K562 (cell line): ENCODE measurements around the gene BTAF1. TPM values are rescaled to one million over a fixed set of nuclear protein-coding genes. Genes with fewer than 3 reads are reported as not detected.

Source experiments
- ADNP ChIP-seq: fragments of 200-800 bp; sonication (Bioruptor generic); IDR thresholded peaks from 2 replicates; pipeline ENCODE4 v1.6.1; 2016; ENCODE audit warnings: missing genetic modification characterization, missing compliant biosample characterization
- AFF4 ChIP-seq: sonication (generic); formaldehyde crosslinking; IDR thresholded peaks from 2 replicates; pipeline ENCODE4 v1.8.0; 2023; ENCODE audit warnings: mild to moderate bottlenecking, missing genetic modification reagents
- CXXC5 ChIP-seq: fragments of 250-450 bp; sonication (Bioruptor Pico); IDR thresholded peaks from 2 replicates; pipeline ENCODE4 v1.8.0; 2022; ENCODE audit warnings: inconsistent platforms, mild to moderate bottlenecking, moderate library complexity
- ESRRB ChIP-seq: fragments of 250-450 bp; sonication (Bioruptor Pico); IDR thresholded peaks from 2 replicates; pipeline ENCODE4 v1.5.0; 2020; ENCODE audit warnings: mild to moderate bottlenecking, moderate library complexity, borderline replicate concordance
- HMG20A ChIP-seq: fragments of 450-650 bp; formaldehyde crosslinking; conservative IDR thresholded peaks from 2 replicates; pipeline ENCODE4 v1.4.0; 2020; ENCODE audit warnings: mild to moderate bottlenecking, mixed read lengths
- RBM39 ChIP-seq: fragments of 200-400 bp; formaldehyde crosslinking; optimal IDR thresholded peaks from 2 replicates; pipeline ENCODE3; 2018; ENCODE audit warnings: low read depth, low read length
- RCOR1 ChIP-seq, 2 experiments: IDR thresholded peaks; 2 replicates each; pipeline ENCODE4 v1.6.1; 2012; ENCODE audit warnings: low read depth in 2 of 2, low read length in 2 of 2, borderline replicate concordance in 1 of 2, improper control_type of control experiment in 1 of 2
- RFX1 ChIP-seq: fragments of 450-650 bp; IDR thresholded peaks from 2 replicates; pipeline ENCODE4 v1.6.1; 2016; ENCODE audit warnings: mild to moderate bottlenecking, moderate library complexity
- SMAD3 ChIP-seq: fragments of 450-650 bp; formaldehyde crosslinking; conservative IDR thresholded peaks from 2 replicates; pipeline ENCODE4 v1.4.0; 2020; ENCODE audit warnings: mild to moderate bottlenecking
- SNRNP70 ChIP-seq: fragments of 200-400 bp; formaldehyde crosslinking; optimal IDR thresholded peaks from 2 replicates; pipeline ENCODE3; 2017; ENCODE audit warnings: low read depth, low read length
- SOX6 ChIP-seq: fragments of 450-650 bp; IDR thresholded peaks from 2 replicates; pipeline ENCODE4 v1.6.1; 2014; ENCODE audit warnings: mild to moderate bottlenecking
- STAT5A ChIP-seq: IDR thresholded peaks from 2 replicates; pipeline ENCODE4 v1.6.1; 2012; ENCODE audit warnings: low read length, inconsistent platforms, borderline replicate concordance
- ZNF41 ChIP-seq: fragments of 250-450 bp; sonication (Bioruptor Pico); conservative IDR thresholded peaks from 2 replicates; pipeline ENCODE4 v1.4.0; 2020; ENCODE audit warnings: mild to moderate bottlenecking
- ZNF586 ChIP-seq: fragments of 450-650 bp; formaldehyde crosslinking; conservative IDR thresholded peaks from 2 replicates; pipeline ENCODE4 v1.4.0; 2020; ENCODE audit warnings: mild to moderate bottlenecking, moderate library complexity
- polyA plus RNA-seq, 8 experiments: library from polyadenylated mRNA; depleted of rRNA in 4 of 8; stranded (reverse) in 5 of 8; unstranded in 3 of 8; fragments of >200 nt; fragmentation: Nextera tagmentation in 2 of 8; fragmentation: Illumina TruSeq in 1 of 8; extraction: Ambion mirVana in 2 of 8; extraction: Trizol in 1 of 8; gene quantifications; 2 replicates each; pipeline versions ENCODE4 v1.2.1 to v1.2.3, GENCODE V29; 2011 to 2014; ENCODE audit warnings: inconsistent platforms in 1 of 8, missing spikeins in 1 of 8
- total RNA-seq, 7 experiments: library from RNA; depleted of rRNA in 6 of 7; stranded (reverse); fragments of >200 nt in 6 of 7; fragmentation: Illumina TruSeq in 2 of 7; extraction: Trizol in 2 of 7; gene quantifications; 2 replicates each; pipeline versions ENCODE4 v1.2.1 to v1.2.3, GENCODE V29; 2011 to 2021; ENCODE audit warnings: low replicate concordance in 1 of 7
- TF ChIP-seq, protein P1 (sequence below): IDR thresholded peaks from 2 replicates; pipeline ENCODE4 v1.6.1; 2014; ENCODE audit warnings: antibody characterized with exemption
- TF ChIP-seq, protein P2 (sequence below), 2 experiments: IDR thresholded peaks; 2 replicates each; pipeline ENCODE4 v1.6.1; 2011; ENCODE audit warnings: borderline replicate concordance in 1 of 2, control low read depth in 1 of 2, low read depth in 1 of 2, low read length in 1 of 2, mild to moderate bottlenecking in 1 of 2, mixed read lengths in 1 of 2, moderate library complexity in 1 of 2; ENCODE audit not compliant: insufficient read depth in 1 of 2, insufficient read length in 1 of 2, poor library complexity in 1 of 2, severe bottlenecking in 1 of 2; ENCODE audit errors: extremely low read depth in 1 of 2
- TF ChIP-seq, protein P3 (sequence below): fragments of 150-350 bp; IDR thresholded peaks from 2 replicates; pipeline ENCODE4 v1.6.1; 2014; ENCODE audit warnings: low read depth, mild to moderate bottlenecking, low read length, borderline replicate concordance

BTAF1 gene
- total and polyA plus RNA-seq, 9 of the 15 experiments (the other 6 are each of a cell fraction or from before 2014, with no cell fraction given): 6.6 to 70.7 (median 30.5) TPM

DNA sequence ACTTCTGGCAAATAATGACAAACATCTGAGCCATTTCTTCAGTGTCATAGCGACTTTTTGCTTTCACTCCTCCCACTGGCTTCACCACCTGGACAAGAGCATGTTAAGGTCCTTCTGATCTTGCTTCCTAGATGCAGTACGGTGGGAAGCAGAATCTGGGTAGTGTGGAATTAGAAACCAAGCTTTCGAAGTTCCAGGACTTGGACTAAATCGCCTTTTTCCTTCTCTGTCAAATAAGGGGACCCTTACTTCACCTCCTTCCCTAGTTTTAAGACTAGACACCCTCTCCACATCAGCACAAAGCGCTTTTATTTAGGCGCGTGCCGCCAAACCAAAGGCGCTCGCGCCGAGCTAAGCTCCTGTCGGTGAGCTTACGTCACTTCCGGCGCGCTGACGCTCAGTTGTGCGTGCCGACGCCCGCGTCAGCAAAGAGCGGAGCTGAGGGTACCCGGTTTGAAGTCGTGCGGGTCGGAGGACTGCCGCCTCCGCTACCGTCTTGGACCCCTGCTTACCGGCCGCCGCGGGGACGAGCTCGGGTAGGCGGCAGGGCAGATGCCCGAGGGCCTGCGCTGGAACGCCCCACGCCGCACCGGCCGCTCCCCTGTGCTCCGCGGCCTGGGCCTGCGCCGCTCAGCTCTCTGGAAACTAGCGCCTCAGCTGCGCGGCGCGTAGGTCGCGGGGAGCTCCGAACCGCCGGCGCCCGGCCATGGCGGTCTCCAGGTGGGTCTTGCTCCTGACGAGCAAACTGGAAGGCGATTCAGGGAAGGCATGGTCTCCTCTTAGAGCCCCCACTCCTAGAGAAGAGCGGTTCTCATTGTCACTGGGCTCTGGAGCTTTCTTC is at the start of gene BTAF1 (continued):
- TF ChIP-seq, protein P1, sequence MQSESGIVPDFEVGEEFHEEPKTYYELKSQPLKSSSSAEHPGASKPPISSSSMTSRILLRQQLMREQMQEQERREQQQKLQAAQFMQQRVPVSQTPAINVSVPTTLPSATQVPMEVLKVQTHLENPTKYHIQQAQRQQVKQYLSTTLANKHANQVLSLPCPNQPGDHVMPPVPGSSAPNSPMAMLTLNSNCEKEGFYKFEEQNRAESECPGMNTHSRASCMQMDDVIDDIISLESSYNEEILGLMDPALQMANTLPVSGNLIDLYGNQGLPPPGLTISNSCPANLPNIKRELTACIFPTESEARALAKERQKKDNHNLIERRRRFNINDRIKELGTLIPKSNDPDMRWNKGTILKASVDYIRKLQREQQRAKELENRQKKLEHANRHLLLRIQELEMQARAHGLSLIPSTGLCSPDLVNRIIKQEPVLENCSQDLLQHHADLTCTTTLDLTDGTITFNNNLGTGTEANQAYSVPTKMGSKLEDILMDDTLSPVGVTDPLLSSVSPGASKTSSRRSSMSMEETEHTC: no peak
- TF ChIP-seq SNRNP70 (no peak), SOX6 (0 out of 2 replicates have a peak, but pooled peaks have one; percentile 8), CXXC5 (CRISPR knock-in tag) (peak; percentile 85), ADNP (no peak), ESRRB (CRISPR knock-in tag) (no peak), AFF4 (peak; percentile 78; the same call in 1 of the 2 replicates), RFX1 (no peak), RBM39 (no peak), STAT5A (no peak), ZNF41 (no peak), ZNF586 (CRISPR knock-in tag) (no peak), RCOR1 (IDR thresholded peaks at IDR 0.05; ENCODE audit: borderline replicate concordance in 1 of 2, low read depth in 2 of 2, low read length in 2 of 2) (no peak), HMG20A (CRISPR knock-in tag) (no peak), SMAD3 (CRISPR knock-in tag) (no peak)
- TF ChIP-seq, protein P2, sequence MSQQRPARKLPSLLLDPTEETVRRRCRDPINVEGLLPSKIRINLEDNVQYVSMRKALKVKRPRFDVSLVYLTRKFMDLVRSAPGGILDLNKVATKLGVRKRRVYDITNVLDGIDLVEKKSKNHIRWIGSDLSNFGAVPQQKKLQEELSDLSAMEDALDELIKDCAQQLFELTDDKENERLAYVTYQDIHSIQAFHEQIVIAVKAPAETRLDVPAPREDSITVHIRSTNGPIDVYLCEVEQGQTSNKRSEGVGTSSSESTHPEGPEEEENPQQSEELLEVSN (IDR thresholded peaks at IDR 0.05; ENCODE audit: borderline replicate concordance in 1 of 2, extremely low read depth in 1 of 2, insufficient read depth in 1 of 2, insufficient read length in 1 of 2, low read depth in 1 of 2, low read length in 1 of 2, poor library complexity in 1 of 2, severe bottlenecking in 1 of 2): peak; percentile 21 to 87
- TF ChIP-seq, protein P3, sequence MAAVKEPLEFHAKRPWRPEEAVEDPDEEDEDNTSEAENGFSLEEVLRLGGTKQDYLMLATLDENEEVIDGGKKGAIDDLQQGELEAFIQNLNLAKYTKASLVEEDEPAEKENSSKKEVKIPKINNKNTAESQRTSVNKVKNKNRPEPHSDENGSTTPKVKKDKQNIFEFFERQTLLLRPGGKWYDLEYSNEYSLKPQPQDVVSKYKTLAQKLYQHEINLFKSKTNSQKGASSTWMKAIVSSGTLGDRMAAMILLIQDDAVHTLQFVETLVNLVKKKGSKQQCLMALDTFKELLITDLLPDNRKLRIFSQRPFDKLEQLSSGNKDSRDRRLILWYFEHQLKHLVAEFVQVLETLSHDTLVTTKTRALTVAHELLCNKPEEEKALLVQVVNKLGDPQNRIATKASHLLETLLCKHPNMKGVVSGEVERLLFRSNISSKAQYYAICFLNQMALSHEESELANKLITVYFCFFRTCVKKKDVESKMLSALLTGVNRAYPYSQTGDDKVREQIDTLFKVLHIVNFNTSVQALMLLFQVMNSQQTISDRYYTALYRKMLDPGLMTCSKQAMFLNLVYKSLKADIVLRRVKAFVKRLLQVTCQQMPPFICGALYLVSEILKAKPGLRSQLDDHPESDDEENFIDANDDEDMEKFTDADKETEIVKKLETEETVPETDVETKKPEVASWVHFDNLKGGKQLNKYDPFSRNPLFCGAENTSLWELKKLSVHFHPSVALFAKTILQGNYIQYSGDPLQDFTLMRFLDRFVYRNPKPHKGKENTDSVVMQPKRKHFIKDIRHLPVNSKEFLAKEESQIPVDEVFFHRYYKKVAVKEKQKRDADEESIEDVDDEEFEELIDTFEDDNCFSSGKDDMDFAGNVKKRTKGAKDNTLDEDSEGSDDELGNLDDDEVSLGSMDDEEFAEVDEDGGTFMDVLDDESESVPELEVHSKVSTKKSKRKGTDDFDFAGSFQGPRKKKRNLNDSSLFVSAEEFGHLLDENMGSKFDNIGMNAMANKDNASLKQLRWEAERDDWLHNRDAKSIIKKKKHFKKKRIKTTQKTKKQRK: no peak
